SK-N-SH (cell line): Measurements from ENCODE around the gene NR5A2. TPM values are rescaled to one million over a fixed set of nuclear protein-coding genes. Genes with fewer than 3 reads are reported as not detected.

Experiments
- CTCF ChIA-PET: fragments of 300-600, 350-600 bp; formaldehyde crosslinking; extraction: SDS; loops from one replicate; lab custom pipeline; 2021; lab: Yijun Ruan, JAX
- POLR2A ChIA-PET: fragments of 350-600 bp; sonication (Branson Sonifier 250); formaldehyde crosslinking; extraction: SDS; loops from one replicate; lab custom pipeline; 2020; ENCODE audit warnings: antibody characterized with exemption, inconsistent platforms; lab: Yijun Ruan, JAX
- DNase-seq: peaks from one replicate; pipeline ENCODE4 v3.0.0; 2012
- H2AFZ ChIP-seq: fragments of 200-600 bp; sonication (generic); 2 replicates; pipeline ENCODE4 v1.8.1; 2016; ENCODE audit warnings: antibody characterized with exemption, mild to moderate bottlenecking, low read depth
- H3F3A ChIP-seq: fragments of 200-600 bp; sonication (generic); replicated peaks from 2 replicates; pipeline ENCODE3; 2016; ENCODE audit warnings: antibody characterized with exemption, mild to moderate bottlenecking; ENCODE audit not compliant: insufficient read depth
- H3K27ac ChIP-seq, 2 experiments: fragments of 200-500 bp in 1 of 2; fragments of 200-600 bp in 1 of 2; sonication (Bioruptor generic) in 1 of 2; sonication (generic), shearing (Covaris generic) in 1 of 2; 2 replicates each; pipeline versions ENCODE4 v1.5.1 to v1.6.1; 2014 to 2016; ENCODE audit warnings: low read depth in 2 of 2, inconsistent platforms in 1 of 2, low read length in 1 of 2, mild to moderate bottlenecking in 1 of 2, mixed read lengths in 1 of 2
- H3K27me3 ChIP-seq: fragments of 200-600 bp; sonication (generic), shearing (Covaris generic); 2 replicates; pipeline ENCODE4 v1.6.1; 2016; ENCODE audit warnings: mixed run types; ENCODE audit not compliant: insufficient read depth
- H3K36me3 ChIP-seq, 2 experiments: fragments of 200-500 bp in 1 of 2; fragments of 200-600 bp in 1 of 2; sonication (Bioruptor generic) in 1 of 2; sonication (generic) in 1 of 2; replicated peaks in 1 of 2; 2 replicates each; pipeline versions ENCODE3 to v1.5.1; 2014 to 2016; ENCODE audit warnings: low read length in 1 of 2, mild to moderate bottlenecking in 1 of 2; ENCODE audit not compliant: insufficient read depth in 2 of 2, control insufficient read depth in 1 of 2
- H3K4me1 ChIP-seq, 2 experiments: fragments of 200-500 bp in 1 of 2; fragments of 200-600 bp in 1 of 2; sonication (Bioruptor generic) in 1 of 2; sonication (generic), shearing (Covaris generic) in 1 of 2; 2 replicates each; pipeline versions ENCODE4 v1.5.1 to v1.6.1; 2014 to 2016; ENCODE audit warnings: low read depth in 1 of 2, low read length in 1 of 2, mixed run types in 1 of 2; ENCODE audit not compliant: insufficient read depth in 2 of 2, control insufficient read depth in 1 of 2
- H3K4me2 ChIP-seq: fragments of 200-600 bp; sonication (generic), shearing (Covaris generic); 2 replicates; pipeline ENCODE4 v1.6.1; 2017; ENCODE audit warnings: mixed run types
- H3K4me3 ChIP-seq, 2 experiments: fragments of 200-500 bp in 1 of 2; fragments of 200-600 bp in 1 of 2; sonication (Bioruptor generic) in 1 of 2; sonication (generic), shearing (Covaris generic) in 1 of 2; 2 replicates each; pipeline versions ENCODE4 v1.5.1 to v1.8.1; 2014 to 2016; ENCODE audit warnings: low read depth in 2 of 2, inconsistent platforms in 1 of 2, low read length in 1 of 2, mild to moderate bottlenecking in 1 of 2, mixed read lengths in 1 of 2, moderate library complexity in 1 of 2
- H3K79me2 ChIP-seq: fragments of 200-600 bp; sonication (generic); 2 replicates; pipeline ENCODE4 v1.8.1; 2017; ENCODE audit warnings: mild to moderate bottlenecking; ENCODE audit not compliant: insufficient read depth
- H3K9ac ChIP-seq: fragments of 200-600 bp; sonication (generic); 2 replicates; pipeline ENCODE4 v1.6.1; 2017; ENCODE audit warnings: mixed run types
- H3K9me2 ChIP-seq: fragments of 200-600 bp; sonication (generic); 2 replicates; pipeline ENCODE4 v1.6.1; 2017; ENCODE audit warnings: mixed run types
- H3K9me3 ChIP-seq: fragments of 200-600 bp; sonication (generic); 2 replicates; pipeline ENCODE4 v1.6.1; 2017; ENCODE audit warnings: mixed run types, mild to moderate bottlenecking, moderate library complexity
- H4K20me1 ChIP-seq: fragments of 200-600 bp; sonication (generic); 2 replicates; pipeline ENCODE4 v1.6.1; 2017; ENCODE audit warnings: mild to moderate bottlenecking, mixed run types; ENCODE audit not compliant: insufficient read depth
- CHD2 ChIP-seq: fragments of 150-350 bp; IDR thresholded peaks from 2 replicates; pipeline ENCODE4 v1.6.1; 2018; ENCODE audit warnings: low read length; ENCODE audit not compliant: partially characterized antibody
- ELF1 ChIP-seq: IDR thresholded peaks from 2 replicates; pipeline ENCODE4 v1.4.0; 2012
- EP300 ChIP-seq, 2 experiments: IDR thresholded peaks; 2 replicates each; pipeline versions ENCODE4 v1.4.0 to v1.6.1; 2012; ENCODE audit warnings: borderline replicate concordance in 1 of 2, low read depth in 1 of 2, low read length in 1 of 2
- EZH2phosphoT487 ChIP-seq: fragments of 200-600 bp; sonication (generic); IDR thresholded peaks from 2 replicates; pipeline ENCODE4 v1.6.1; 2017; ENCODE audit warnings: low read depth, mixed run types, mild to moderate bottlenecking, antibody characterized with exemption, moderate library complexity, borderline replicate concordance
- FOSL2 ChIP-seq: IDR thresholded peaks from 2 replicates; pipeline ENCODE4 v1.4.0; 2012; ENCODE audit warnings: low read depth, mild to moderate bottlenecking, moderate library complexity, borderline replicate concordance
- FOXJ3 ChIP-seq: sonication (generic); formaldehyde crosslinking; IDR thresholded peaks from 2 replicates; pipeline ENCODE4 v1.5.1; 2020; ENCODE audit warnings: mild to moderate bottlenecking, missing genetic modification reagents
- GABPA ChIP-seq: IDR thresholded peaks from 2 replicates; pipeline ENCODE4 v1.4.0; 2012; ENCODE audit warnings: low read depth, mild to moderate bottlenecking
- JUND ChIP-seq: IDR thresholded peaks from 2 replicates; pipeline ENCODE4 v1.4.0; 2012
- MAX ChIP-seq: IDR thresholded peaks from 2 replicates; pipeline ENCODE4 v1.4.0; 2012; ENCODE audit warnings: low read depth
- MXI1 ChIP-seq: IDR thresholded peaks from 2 replicates; pipeline ENCODE4 v1.6.1; 2012; ENCODE audit warnings: mild to moderate bottlenecking, low read depth, low read length, improper control_type of control experiment
- NFIC ChIP-seq: IDR thresholded peaks from 2 replicates; pipeline ENCODE4 v1.4.0; 2012; ENCODE audit warnings: borderline replicate concordance
- NRF1 ChIP-seq: IDR thresholded peaks from 2 replicates; pipeline ENCODE4 v1.6.1; 2012; ENCODE audit warnings: low read depth, mild to moderate bottlenecking, low read length
- PBX3 ChIP-seq: IDR thresholded peaks from 2 replicates; pipeline ENCODE4; 2012
- RAD21 ChIP-seq: IDR thresholded peaks from 2 replicates; pipeline ENCODE4 v1.6.1; 2012; ENCODE audit warnings: mild to moderate bottlenecking, low read length
- RFX5 ChIP-seq: IDR thresholded peaks from 2 replicates; pipeline ENCODE4 v1.6.1; 2012; ENCODE audit warnings: mild to moderate bottlenecking, improper control_type of control experiment, low read length
- RXRA ChIP-seq: IDR thresholded peaks from 2 replicates; pipeline ENCODE4 v1.4.0; 2012; ENCODE audit warnings: low read depth, mild to moderate bottlenecking, borderline replicate concordance
- SMC3 ChIP-seq: IDR thresholded peaks from 2 replicates; pipeline ENCODE4 v1.6.1; 2012; ENCODE audit warnings: low read depth, low read length, improper control_type of control experiment
- TAF1 ChIP-seq: IDR thresholded peaks from 2 replicates; pipeline ENCODE4 v1.6.1; 2012; ENCODE audit warnings: low read depth, mild to moderate bottlenecking, low read length, moderate library complexity, borderline replicate concordance
- ZBTB33 ChIP-seq: IDR thresholded peaks from 2 replicates; pipeline ENCODE4 v1.4.0; 2012; ENCODE audit warnings: low read depth, borderline replicate concordance
- WGBS: methylation state at CpG from one replicate; pipeline ENCODE4 v1.1.6; 2017; ENCODE audit warnings: low lambda C conversion rate; 5-methylcytosine and 5-hydroxymethylcytosine counted together
- polyA plus RNA-seq, 3 experiments: library from polyadenylated mRNA; depleted of rRNA; stranded (reverse); fragments of >200 nt; gene quantifications; 2 replicates each; pipeline ENCODE4 v1.2.3, GENCODE V29; 2012

The NR5A2 gene
- polyA plus RNA-seq, 1 of the 3 experiments (the other 2 are of a cell fraction) = not detected

- Histone ChIP-seq H3K4me2 (no peak overlapping the region), H3K9me3 (no peaks in the 10 kb centered on the region), H3K9ac (no peak overlapping the region), H3K36me3 (no peaks in the 10 kb centered on the region), H3F3A (no peaks in the 10 kb centered on the region), H3K4me1 (no peaks in the 10 kb centered on the region), H3K27ac (no peak overlapping the region), H2AFZ (no peak overlapping the region), H3K79me2 (no peaks in the 10 kb centered on the region), H3K27me3 (no peaks in the 10 kb centered on the region; the same call in 1 of the 2 replicates), H3K4me3 (no peak overlapping the region), H4K20me1 (no peaks in the 10 kb centered on the region), H3K9me2 (no peaks in the 10 kb centered on the region)
- no peak for TF ChIP-seq MAX
- no peak for TF ChIP-seq ELF1
- no peak for TF ChIP-seq GABPA
- TF ChIP-seq RXRA = no peak
- no peak for TF ChIP-seq FOXJ3 (CRISPR knock-in tag)
- no peak for TF ChIP-seq RAD21
- TF ChIP-seq RFX5 = no peak
- TF ChIP-seq JUND = no peak
- no peak for TF ChIP-seq TAF1
- no peak for TF ChIP-seq PBX3
- TF ChIP-seq EP300 (IDR thresholded peaks at IDR 0.05; ENCODE audit: borderline replicate concordance in 1 of 2, low read depth in 1 of 2, low read length in 1 of 2) = no peak
- no peak for TF ChIP-seq NRF1
- TF ChIP-seq SMC3 = no peak
- TF ChIP-seq CHD2 = no peak
- no peak for TF ChIP-seq EZH2phosphoT487
- no peak for TF ChIP-seq ZBTB33
- TF ChIP-seq NFIC = no peak
- no peak for DNase-seq
- WGBS = 35% methylated on average over 3 of the region's 3 CpGs
- ChIA-PET POLR2A (no interaction called here), CTCF (no interaction called here)
Measured at GRCh38 chr1:200191993-200192392, 164.5 kb downstream of the NR5A2 start.

GRCh38 chr1:200194477-200194876, 167.0 kb downstream of the NR5A2 start:
- no peak for DNase-seq
- Histone ChIP-seq H3F3A (no peaks in the 10 kb centered on the region), H3K36me3 (no peaks in the 10 kb centered on the region), H3K9me2 (no peaks in the 10 kb centered on the region), H3K4me3 (no peak overlapping the region), H3K4me2 (no peak overlapping the region), H4K20me1 (no peaks in the 10 kb centered on the region), H3K27me3 (no peaks in the 10 kb centered on the region; the same call in 1 of the 2 replicates), H3K4me1 (no peaks in the 10 kb centered on the region), H3K9me3 (no peaks in the 10 kb centered on the region), H3K9ac (no peak overlapping the region), H3K27ac (no peak overlapping the region), H2AFZ (no peak overlapping the region), H3K79me2 (no peaks in the 10 kb centered on the region)
- ChIA-PET POLR2A (no interaction called here), CTCF (no interaction called here)
- WGBS = 80% methylated on average over 8 of the region's 8 CpGs
- no peak for TF ChIP-seq EP300 (IDR thresholded peaks at IDR 0.05; ENCODE audit: borderline replicate concordance in 1 of 2, low read depth in 1 of 2, low read length in 1 of 2)
- no peak for TF ChIP-seq SMC3
- TF ChIP-seq NRF1 = no peak
- TF ChIP-seq ELF1 = no peak
- TF ChIP-seq MXI1 = no peak
- TF ChIP-seq NFIC = no peak
- no peak for TF ChIP-seq MAX
- no peak for TF ChIP-seq ZBTB33
- no peak for TF ChIP-seq GABPA
- TF ChIP-seq FOSL2 = no peak
- TF ChIP-seq TAF1 = no peak
- TF ChIP-seq PBX3 = no peak
- TF ChIP-seq CHD2 = no peak
